NCI-H1092 treated with DMSO at 0.1 percent for 48 hours (cell line): ENCODE measurements around the gene OSBPL5.

Experiments
- DNase-seq: peaks from one replicate; lab custom pipeline; 2025; lab: John Stamatoyannopoulos, UW

OSBPL5 gene

GRCh38 chr11:3148255-3148989 lies 16.7 kb downstream of the OSBPL5 start:
- DNase-seq: no peak

- DNase-seq: no peak
These were observed 17.5 kb downstream of the OSBPL5 start for GRCh38 chr11:3147626-3148025.

GRCh38 chr11:3147257-3147619 lies 17.9 kb downstream of the OSBPL5 start:
- no peak for DNase-seq

- no peak for DNase-seq
These were observed 18.4 kb downstream of the OSBPL5 start for GRCh38 chr11:3146612-3147256.

- DNase-seq: no peak
These were observed 19.9 kb downstream of the OSBPL5 start for GRCh38 chr11:3145206-3145520.

GRCh38 chr11:3144296-3145205 lies 20.6 kb downstream of the OSBPL5 start:
- no peak for DNase-seq

- no peak for DNase-seq
These were observed 21.8 kb downstream of the OSBPL5 start for GRCh38 chr11:3143136-3143880.

- DNase-seq: no peak
These were observed 24.9 kb downstream of the OSBPL5 start for GRCh38 chr11:3140291-3140603.

GRCh38 chr11:3139481-3140290 lies 25.4 kb downstream of the OSBPL5 start:
- DNase-seq: no peak

- no peak for DNase-seq
These were observed 26.0 kb downstream of the OSBPL5 start for GRCh38 chr11:3139086-3139440.

GRCh38 chr11:3138178-3139085 lies 26.7 kb downstream of the OSBPL5 start:
- no peak for DNase-seq

- DNase-seq: no peak
These were observed 27.5 kb downstream of the OSBPL5 start for GRCh38 chr11:3137486-3138177.

GRCh38 chr11:3136546-3137455 lies 28.3 kb downstream of the OSBPL5 start:
- DNase-seq: no peak

- DNase-seq: no peak
These were observed 29.3 kb downstream of the OSBPL5 start for GRCh38 chr11:3135481-3136440.

- no peak for DNase-seq
These were observed 30.2 kb downstream of the OSBPL5 start for GRCh38 chr11:3134651-3135480.

GRCh38 chr11:3134218-3134621 lies 30.9 kb downstream of the OSBPL5 start:
- DNase-seq: no peak
